Activated naive CD4-positive, alpha-beta T cell treated with anti-CD3 and anti-CD28 coated beads for 36 hours (primary cell): ENCODE results near the gene CCDC141. TPM values are rescaled to one million over a fixed set of nuclear protein-coding genes. Genes with fewer than 3 reads are reported as not detected.

ENCODE experiments used
- total RNA-seq, 2 experiments: library from RNA; stranded (reverse); gene quantifications; one replicate each; pipeline ENCODE4 v1.2.3, GENCODE V29; 2021

The CCDC141 gene
- total RNA-seq, 2 experiments from 2014 or later: 2.6 to 4.6 TPM

Other genes starting within 250 kb of the CCDC141 start
- under 1 TPM; 0.91 TPM for gene TTN, start 242.7 kb downstream of the CCDC141 start, total RNA-seq
- gene SESTD1, start 214.7 kb upstream of the CCDC141 start, total RNA-seq: 10 to 100 TPM; 11.3 to 12.4 TPM